Measurements from ENCODE around the gene HNRNPU. TPM values are rescaled to one million over a fixed set of nuclear protein-coding genes. Genes with fewer than 3 reads are reported as not detected.

HNRNPU gene
- polyA plus RNA-seq, 4 donors, result 604 to 740 (median 719) TPM

DNA sequence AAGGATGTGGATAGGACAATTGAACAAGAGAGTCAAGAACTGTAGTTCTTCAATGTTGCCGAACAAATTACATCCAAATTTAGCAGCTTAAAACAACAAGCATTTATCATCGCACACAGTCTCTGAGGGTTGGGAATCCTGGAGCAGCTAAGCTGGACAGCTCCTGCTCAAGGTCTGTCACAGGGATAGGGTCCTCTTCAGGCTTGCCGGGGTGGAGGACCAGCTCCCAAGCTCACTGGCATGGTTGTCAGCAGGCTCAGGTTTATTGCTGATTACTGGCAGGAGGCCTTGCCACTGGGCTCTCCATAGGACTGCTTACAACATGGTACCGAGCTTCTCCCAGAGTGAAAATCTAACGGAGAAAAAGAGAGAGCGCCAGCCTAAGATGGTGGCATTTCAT, 51.0 kb downstream of the HNRNPU start:
- DNase-seq (ENCODE audit: low read depth in 4 of 4, low spot score in 3 of 4), result no peak

DNA sequence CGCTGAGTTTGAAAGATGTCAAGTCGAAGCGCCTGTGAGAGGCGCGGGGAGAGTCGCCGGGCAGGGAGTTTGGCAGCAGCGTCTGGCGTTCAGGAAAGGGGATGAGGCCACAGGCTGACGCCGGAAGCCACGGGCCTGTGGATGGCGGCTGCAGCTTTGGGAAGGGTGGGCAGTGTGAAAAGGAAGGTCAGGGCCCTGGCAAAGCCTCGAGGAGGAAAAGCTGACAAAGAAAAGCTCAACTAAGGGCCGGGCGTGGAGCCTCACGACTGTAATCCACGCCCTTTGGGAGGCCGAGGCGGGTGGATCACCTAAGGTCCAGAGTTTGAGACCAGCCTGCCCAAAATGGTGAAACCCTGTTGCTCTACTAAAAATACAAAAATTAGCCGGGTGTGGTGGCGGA, 54.1 kb downstream of the HNRNPU start:
- no peak for DNase-seq (ENCODE audit: low read depth in 4 of 4, low spot score in 3 of 4)

DNA sequence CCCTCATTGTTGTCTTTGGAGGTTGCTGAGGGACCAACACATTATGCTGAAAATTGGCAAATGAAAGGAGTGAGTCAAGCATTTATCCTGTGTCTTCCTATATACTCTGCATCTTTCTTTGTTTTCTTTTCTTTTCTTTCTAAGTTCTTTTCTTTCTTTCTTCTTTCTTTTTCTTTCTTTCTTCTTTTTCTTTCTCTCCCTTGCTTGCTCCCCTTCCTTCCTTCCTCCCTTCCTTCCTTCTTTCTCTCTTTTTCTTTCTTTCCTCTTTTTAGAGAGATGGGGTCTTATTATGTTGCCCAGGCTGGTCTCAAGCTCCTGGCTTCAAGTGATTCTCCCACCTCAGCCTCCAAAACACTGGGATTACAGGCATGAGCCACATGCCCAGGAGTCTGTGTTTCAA, 57.2 kb downstream of the HNRNPU start:
- no peak for DNase-seq (ENCODE audit: low read depth in 4 of 4, low spot score in 3 of 4)

DNA sequence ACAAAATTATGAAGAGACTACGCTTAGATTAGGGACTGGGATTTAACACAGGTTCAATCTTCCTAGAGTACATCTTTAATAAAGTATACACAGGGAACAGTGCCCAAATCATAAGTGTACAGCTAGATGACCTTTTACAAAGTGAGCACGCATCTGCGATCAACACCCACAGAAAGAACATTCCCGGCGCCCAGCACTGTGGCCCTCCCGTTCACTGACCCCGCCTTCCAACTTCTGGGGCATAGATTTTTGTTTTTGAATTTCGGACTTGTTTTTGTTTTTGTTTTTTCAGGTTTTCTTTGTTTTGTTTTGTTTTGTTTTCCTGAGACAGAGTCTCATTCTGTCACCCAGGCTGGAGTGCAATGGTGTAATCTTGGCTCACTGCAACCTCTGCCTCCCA, 59.5 kb downstream of the HNRNPU start:
- DNase-seq (ENCODE audit: low read depth in 4 of 4, low spot score in 3 of 4), result no peak

DNA sequence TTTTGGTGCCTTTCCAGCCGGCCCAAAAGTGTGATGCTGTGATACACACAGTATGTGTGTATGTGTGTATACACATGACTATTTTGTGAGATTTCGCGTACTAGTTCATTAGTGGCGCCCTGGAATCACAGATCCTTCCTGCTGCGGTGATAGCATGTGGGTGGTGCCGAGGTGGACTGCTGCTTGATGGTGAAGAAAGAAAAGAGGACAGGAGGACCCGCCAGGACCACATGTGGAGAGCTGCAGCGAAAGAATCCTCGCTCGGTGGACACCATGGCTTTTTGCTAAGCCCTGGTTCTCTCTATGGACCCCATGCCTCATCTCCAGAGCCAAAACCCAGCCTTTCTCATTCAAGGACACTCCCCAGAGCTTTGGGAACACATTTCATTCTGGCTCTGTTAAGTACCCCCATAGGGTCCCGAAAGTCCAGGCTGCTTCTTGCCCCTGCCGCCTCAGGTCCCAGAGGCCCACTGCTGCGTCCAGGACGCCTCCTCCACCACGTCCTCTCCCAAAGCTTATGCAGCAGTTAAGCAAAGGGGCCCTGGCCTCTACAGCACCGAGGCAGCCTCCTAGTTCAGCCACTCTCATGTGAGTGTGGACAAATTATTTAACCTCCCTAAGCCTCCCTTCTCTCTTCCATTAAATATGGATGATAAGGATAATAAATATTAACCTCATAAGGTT, 61.6 kb downstream of the HNRNPU start:
- no peak for DNase-seq (ENCODE audit: low read depth in 4 of 4, low spot score in 3 of 4)

DNA sequence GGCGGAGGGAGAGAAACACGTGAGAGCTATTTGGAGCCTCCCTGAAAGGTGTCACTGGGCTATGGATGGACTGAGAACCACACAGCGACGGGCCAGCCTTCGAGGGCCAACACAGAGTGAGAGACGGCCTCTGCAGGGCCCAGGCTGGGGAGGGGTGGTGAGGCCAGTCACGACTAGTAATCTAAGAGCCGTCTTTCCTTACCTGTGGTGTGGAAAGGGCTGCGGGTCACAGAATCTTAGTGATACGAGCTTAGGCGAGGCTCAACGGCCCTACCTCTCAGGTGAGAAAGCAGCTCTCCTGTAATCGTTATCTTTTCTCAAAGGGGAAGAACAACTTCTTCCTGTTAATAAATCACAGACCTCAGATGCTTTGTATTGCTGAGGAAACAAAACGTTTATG, 62.3 kb downstream of the HNRNPU start:
- no peak for DNase-seq (ENCODE audit: low read depth in 4 of 4, low spot score in 3 of 4)

DNA sequence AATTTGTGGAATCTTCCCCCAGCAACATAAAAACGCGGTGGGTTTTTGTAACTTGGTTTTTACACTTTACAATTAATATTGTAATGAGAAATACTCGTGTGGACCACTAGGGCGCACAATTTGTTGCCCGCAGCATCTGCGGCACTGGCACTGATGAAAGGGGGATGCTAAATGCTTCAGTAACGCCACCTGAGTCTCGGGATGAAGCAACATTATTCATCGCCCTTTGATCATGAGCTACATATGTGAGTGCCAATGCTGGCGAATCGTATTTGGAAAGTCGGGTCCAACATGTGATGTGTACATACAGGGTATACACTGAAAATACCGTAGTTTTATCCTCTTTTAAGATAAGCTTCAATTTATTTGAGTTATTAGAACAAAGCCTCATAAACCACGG, 63.1 kb downstream of the HNRNPU start:
- no peak for DNase-seq (ENCODE audit: low read depth in 4 of 4, low spot score in 3 of 4)

DNA sequence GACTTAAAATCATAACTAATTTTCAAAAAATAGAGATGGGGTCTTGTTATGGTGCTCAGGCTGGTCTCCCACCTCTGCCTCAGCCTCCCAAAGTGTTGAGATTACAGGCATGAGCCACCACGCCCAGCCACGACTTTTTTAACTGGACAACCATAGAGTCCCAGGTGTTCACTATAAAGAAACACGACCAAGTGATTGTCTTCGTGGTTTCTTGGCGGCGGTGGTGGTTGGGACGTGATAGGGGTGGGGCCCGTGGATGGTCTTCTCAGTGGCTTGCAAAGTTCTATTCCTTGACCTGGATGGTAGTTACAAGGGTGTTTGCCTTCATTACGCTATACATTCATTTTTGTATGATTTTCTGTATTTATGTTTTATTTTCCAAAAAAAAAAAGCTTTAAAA, 63.5 kb downstream of the HNRNPU start:
- DNase-seq (ENCODE audit: low read depth in 4 of 4, low spot score in 3 of 4), result no peak

Other genes starting within 250 kb of the HNRNPU start
- gene DESI2, start 211.4 kb downstream of the HNRNPU start, polyA plus RNA-seq (ENCODE audit: insufficient read length in 4 of 4), result 10 to 100 TPM; 45.3 to 54.4 (median 51.8) TPM
- 100 to 1,000 TPM; 111 to 138 (median 132) TPM for gene COX20, start 28.9 kb downstream of the HNRNPU start, polyA plus RNA-seq (ENCODE audit: insufficient read length in 4 of 4)

Measured in right renal pelvis (tissue), 4 donors.